Activated naive CD4-positive, alpha-beta T cell treated with anti-CD3 and anti-CD28 coated beads, Interleukin-2, amount 50 U/mL, for 72 hours (primary cell): Measurements from ENCODE around the gene IGLON5. TPM values are rescaled to one million over a fixed set of nuclear protein-coding genes. Genes with fewer than 3 reads are reported as not detected.

Experiments used
- ATAC-seq, 2 donors: fragments of 150-1000 bp; cut with Tn5 transposase; 2 replicates each; pipeline ENCODE4 v1.10.0; 2021; ENCODE audit warnings: mild to moderate bottlenecking in 2 of 2, moderate library complexity in 2 of 2
- DNase-seq, 2 donors: peaks; one replicate each; pipeline ENCODE4 v3.0.0; 2021 to 2022; ENCODE audit warnings: low spot score in 2 of 2
- H3K27ac Mint-ChIP-seq, 2 donors: one replicate each; pipeline ENCODE4 v1.8.0; 2022; ENCODE audit warnings: mild to moderate bottlenecking in 2 of 2, mixed read lengths in 2 of 2
- H3K36me3 Mint-ChIP-seq, 2 donors: one replicate each; pipeline ENCODE4 v1.8.0; 2022; ENCODE audit warnings: mixed read lengths in 2 of 2
- H3K9me3 Mint-ChIP-seq, 2 donors: one replicate each; pipeline ENCODE4 v1.8.0; 2022; ENCODE audit warnings: mixed read lengths in 2 of 2
- total RNA-seq, 2 donors: library from RNA; stranded (reverse); gene quantifications; one replicate each; pipeline ENCODE4 v1.2.3, GENCODE V29; 2022

IGLON5 gene
- total RNA-seq, 2 donors from 2014 or later = 0.16 TPM; not detected in 1

DNA sequence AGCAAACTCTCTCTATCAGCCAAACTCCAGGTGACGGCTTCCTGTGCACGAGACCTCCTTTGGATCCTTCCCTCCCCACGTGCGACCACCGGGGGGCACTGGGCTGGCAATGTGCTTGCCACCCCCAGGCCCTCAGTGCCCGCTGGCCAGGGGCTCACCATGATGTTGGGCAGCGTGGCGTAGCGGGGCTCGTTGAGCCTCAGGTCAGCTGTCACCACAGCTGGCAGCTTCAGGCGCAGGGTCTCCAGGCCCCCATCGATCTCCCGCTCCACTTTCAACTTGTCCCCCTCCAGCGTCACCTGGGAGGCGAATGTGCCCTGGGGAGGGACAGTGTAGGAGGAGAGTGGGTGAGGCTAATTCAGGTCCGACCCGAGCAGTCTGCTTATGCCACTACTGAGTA lies 35.3 kb downstream of the IGLON5 start:
- Mint-ChIP-seq H3K36me3 (peaks cover 8 to 9% of the 10 kb centered on the region in 2 donors), H3K9me3 (no peaks in the 10 kb centered on the region)
- no peak for ATAC-seq

DNA sequence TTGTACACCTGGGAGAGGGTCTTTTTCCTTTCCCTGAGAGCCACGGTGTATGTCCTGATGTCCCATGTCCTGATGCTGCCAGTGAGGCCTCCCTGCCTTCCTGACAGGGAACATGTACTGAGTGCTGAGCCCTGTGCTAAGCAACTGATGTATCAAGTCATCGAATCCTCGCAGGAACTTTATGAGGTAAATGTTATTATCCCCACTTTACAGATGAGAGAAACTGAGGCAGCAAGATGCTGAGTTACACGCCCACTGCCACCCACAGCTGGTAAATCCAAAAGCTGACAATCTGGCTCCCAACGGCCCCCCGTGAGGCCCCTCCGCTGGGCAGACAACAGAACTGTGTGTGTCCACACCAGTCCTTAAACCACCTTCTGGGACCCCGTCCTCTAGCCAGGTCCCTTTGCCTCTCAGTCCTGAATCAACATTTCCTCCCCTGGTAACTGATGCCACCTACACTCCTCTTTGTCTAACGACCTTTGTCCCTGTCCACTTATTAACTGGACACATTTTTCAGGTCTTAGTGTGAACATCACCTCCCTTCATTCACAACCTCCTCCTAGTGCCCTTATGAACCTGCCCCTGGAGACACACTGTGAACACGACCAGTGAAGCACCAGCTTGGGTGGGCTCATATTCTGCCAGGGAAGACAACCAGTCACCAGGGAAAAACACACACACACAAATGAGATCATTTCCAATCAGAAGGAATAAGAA lies 35.9 kb downstream of the IGLON5 start:
- ATAC-seq (no peak), DNase-seq (no peak)
- no peaks in the 10 kb centered on the region for H3K9me3 Mint-ChIP-seq
- H3K36me3 Mint-ChIP-seq = peaks cover 8 to 16% of the 10 kb centered on the region in 2 donors
- H3K27ac Mint-ChIP-seq = peak overlapping the region in 1 of 2 donors; percentile 81

More for the DNA sequence above, 35.3 kb downstream of the IGLON5 start:
- no peak for DNase-seq
- peak overlapping the region in 1 of 2 donors; percentile 45 for H3K27ac Mint-ChIP-seq

DNA sequence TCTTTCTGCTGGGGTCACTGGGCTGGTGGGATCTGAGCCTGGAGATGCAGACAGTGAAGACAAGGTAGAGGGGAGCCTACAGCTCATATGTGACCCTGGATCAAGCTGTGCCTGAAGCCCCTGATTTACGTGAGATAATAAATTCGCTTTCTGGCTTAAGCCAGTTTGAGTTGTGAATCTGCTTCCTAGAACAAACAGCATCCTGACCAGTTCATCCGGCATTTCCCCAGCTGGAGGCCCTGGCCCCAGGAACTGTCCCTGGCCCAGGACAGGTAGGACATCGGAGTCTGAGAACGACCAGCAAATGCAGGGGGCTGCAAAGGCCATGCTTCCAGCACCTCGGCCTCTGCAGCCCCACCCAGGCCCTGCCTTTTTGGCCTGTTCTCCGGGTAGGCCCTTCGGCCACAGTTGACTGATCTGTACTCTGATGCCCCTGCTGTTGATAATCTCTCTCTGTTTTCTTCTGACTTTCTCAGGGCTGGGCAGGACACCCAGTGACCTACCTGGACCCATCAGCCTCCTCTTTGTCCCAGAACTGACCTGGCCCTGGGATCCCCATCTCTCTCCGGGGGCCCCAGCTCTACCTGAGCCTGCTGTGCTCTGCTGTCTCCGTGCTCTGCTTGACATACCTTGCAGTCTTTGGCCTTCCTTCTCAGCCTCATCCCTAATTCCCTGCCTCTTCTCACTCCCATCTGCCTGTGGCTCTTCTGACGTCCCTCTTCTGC lies 40.0 kb downstream of the IGLON5 start:
- no peaks in the 10 kb centered on the region for H3K9me3 Mint-ChIP-seq
- H3K36me3 Mint-ChIP-seq = peaks cover 15 to 18% of the 10 kb centered on the region in 2 donors
- no peak for DNase-seq

DNA sequence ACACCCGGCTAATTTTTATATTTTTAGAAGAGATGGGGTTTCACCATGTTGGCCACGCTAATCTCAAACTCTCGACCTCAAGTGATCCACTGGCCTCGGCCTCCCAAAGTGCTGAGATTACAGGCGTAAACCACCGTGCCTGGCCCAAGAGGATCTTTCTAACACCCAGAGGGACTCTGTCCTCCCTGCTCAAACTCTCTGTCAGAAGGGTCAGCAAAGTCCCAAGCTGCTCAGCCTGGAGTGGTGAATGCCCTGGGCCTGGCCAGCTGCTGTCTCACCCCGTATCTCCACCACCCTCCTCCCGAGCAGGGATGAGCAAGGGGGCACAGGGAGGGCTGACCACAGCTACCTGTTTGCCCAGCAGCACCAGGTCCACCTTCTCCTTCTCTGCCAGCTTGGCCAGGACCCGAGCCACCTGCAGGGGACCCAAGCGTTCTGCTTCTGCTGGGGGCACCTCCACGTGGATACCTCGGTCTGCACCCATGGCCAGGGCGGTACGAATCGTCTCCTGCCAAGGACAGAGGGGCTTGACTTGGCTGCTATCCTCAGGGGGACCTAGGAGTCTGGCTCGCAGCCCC lies 41.4 kb downstream of the IGLON5 start:
- DNase-seq (no peak), ATAC-seq (no peak)
- Mint-ChIP-seq H3K36me3 (peaks cover 9 to 17% of the 10 kb centered on the region in 2 donors), H3K9me3 (no peaks in the 10 kb centered on the region), H3K27ac (peak overlapping the region; percentile 60 to 69)

More for the DNA sequence above, 40.0 kb downstream of the IGLON5 start:
- peak overlapping the region; percentile 69 to 75 for H3K27ac Mint-ChIP-seq
- no peak for ATAC-seq

DNA sequence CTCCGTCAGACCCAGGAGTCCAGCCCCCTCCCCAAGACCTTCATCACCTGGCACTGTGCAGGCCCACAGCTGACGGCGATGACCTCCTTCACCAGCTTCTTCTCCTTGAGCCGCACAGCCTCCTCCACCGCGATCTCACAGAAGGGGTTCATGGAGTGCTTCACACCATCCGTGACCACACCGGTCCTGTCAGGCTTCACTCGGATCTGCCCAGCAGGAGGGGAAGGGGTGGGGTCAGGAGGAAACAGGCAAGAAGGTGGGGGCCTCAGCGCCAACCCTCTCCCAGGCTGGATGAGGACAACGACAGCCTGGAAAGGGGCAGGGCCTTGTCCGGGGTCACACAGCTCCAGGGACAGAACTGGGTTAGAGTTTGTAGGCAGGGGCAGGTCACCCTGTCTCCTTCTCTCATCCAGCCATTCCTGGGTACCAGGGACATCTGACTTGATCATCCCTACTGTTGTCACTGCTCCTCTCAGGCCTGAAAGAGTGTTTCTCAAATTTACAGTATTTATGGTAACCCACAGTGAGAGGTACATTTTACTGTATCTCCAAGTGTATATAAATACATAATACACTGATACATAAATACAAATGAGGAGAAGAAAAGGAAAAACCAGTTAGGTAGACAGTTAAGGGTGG lies 42.8 kb downstream of the IGLON5 start:
- peaks cover 9 to 17% of the 10 kb centered on the region in 2 donors for H3K36me3 Mint-ChIP-seq
- DNase-seq (no peak), ATAC-seq (peak in 1 of 2 donors; percentile 11)
- H3K9me3 Mint-ChIP-seq = no peaks in the 10 kb centered on the region
- H3K27ac Mint-ChIP-seq = peak overlapping the region in 1 of 2 donors; percentile 33

DNA sequence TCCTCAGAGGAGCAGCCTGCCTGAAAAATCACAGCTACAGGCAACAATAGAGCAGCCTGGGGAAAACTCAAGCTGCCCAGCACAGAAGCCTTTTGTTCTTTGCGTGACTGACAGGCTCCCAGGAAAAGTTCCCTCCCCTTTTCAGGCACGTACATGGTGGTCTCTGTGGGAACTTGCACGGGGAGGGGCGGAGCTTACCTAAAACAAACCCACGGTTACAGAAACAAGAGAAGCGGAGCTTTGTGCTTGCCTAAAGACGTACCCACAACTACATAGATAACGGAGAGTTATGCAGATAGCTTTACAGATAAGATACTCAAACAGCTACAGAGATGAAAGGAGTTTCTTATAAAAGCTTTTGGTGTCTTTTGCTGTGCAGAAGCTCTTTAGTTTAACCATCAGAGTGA lies 43.3 kb downstream of the IGLON5 start:
- Mint-ChIP-seq H3K9me3 (no peaks in the 10 kb centered on the region), H3K36me3 (peaks cover 9 to 17% of the 10 kb centered on the region in 2 donors), H3K27ac (peak overlapping the region in 1 of 2 donors; percentile 33)
- peak; percentile 35 to 69 for ATAC-seq
- no peak for DNase-seq

DNA sequence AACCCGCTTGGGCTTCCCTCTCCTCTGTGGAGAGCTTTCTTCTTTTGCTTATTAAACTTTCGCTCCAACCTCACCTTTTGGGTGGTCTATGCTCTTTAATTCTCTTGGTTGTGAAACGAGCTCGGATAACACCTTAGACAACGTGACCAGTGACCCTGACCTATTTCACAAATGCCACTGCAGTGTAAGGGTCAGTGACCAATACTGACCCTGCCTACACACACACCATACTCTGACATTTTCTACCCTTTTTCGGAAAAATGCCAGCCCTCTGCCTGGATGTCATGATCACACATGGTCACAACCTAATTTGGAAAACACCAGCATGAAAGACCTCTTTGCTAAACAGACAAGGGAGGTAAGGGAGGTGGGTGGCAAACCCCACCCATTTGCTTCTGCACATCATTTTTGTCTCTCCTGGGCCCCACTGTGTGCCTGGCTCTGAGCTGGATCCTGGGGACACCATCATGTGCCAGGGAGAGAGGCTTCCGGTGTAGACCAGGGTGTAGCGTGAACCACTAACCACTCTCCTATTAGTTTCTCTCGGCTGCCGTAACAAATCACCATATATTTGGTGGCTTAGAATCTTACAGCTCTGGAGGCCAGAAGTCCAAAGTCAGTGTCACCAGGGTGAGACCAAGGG lies 44.8 kb downstream of the IGLON5 start:
- no peak for ATAC-seq
- peaks cover 9 to 17% of the 10 kb centered on the region in 2 donors for H3K36me3 Mint-ChIP-seq
- no peaks in the 10 kb centered on the region for H3K9me3 Mint-ChIP-seq
- DNase-seq = no peak
- H3K27ac Mint-ChIP-seq = peak overlapping the region in 1 of 2 donors; percentile 72

DNA sequence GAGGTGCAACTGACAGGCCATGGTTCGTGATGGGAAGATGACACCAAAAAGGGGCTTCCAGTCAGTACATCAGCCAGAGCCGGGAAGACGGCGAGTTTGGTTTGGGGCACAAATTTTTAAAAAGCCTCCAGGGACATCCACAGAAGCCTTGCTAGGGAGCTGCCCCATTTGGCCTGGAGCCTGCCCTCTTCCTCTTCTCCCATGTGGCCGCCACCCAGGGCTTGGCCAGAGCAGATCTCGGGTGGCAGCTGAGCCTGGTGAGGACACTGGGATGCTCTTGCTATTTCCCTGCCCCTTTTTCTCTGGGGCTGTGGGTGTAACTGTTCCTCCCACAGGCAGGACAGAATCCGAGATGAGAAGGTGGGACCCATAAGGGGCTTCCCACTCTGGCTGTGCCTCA lies 46.5 kb downstream of the IGLON5 start:
- H3K36me3 Mint-ChIP-seq = peaks cover 0 to 24% of the 10 kb centered on the region in 2 donors
- no peak for DNase-seq

DNA sequence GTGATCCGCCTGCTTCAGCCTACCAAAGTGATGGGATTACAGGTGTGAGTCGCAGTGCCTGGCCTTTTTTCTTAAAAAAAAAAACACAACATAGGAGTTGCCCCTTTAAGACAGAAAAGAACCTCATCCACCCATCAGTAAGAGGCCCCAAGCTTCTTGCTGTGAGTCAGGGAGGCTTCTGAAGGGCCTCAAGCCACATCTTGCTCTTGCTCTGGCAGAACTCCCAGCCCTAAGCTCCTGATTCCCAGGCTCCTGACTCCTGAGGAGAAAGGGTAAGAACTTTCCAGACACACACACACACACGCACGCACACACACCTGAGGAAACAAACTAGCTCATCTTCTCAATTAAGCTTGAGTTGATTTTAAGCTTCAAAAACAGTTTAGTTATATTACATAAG lies 47.9 kb downstream of the IGLON5 start:
- no peak overlapping the region for H3K27ac Mint-ChIP-seq

More for the DNA sequence above, 46.5 kb downstream of the IGLON5 start:
- ATAC-seq = no peak
- peak overlapping the region in 1 of 2 donors; percentile 9 for H3K27ac Mint-ChIP-seq
- no peaks in the 10 kb centered on the region for H3K9me3 Mint-ChIP-seq

DNA sequence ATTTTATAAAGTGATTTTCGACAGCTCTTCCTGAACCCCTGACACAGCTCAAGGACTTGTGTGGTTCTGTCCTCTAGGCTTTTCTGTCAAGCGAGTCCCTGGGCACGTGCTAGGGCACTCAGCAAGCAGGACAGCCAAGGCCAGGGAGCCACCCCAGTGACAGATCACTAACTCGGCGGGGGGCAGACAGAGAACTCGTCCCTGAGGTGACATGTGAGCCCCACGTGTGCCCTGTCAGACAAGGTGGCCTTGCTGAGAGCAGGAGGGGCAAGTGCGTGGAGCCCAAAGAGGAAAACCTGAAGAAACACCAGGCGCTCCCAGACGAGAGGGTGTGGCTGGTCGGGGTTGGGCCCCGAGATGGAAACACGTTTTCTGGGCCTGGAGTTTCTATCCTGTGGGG lies 49.8 kb downstream of the IGLON5 start:
- Mint-ChIP-seq H3K9me3 (no peaks in the 10 kb centered on the region), H3K27ac (no peak overlapping the region), H3K36me3 (peaks cover 18 to 22% of the 10 kb centered on the region in 2 donors)
- no peak for ATAC-seq
- DNase-seq = no peak

More for the DNA sequence above, 47.9 kb downstream of the IGLON5 start:
- DNase-seq (no peak), ATAC-seq (no peak)
- peaks cover 3 to 24% of the 10 kb centered on the region in 2 donors for H3K36me3 Mint-ChIP-seq
- H3K9me3 Mint-ChIP-seq = no peaks in the 10 kb centered on the region

DNA sequence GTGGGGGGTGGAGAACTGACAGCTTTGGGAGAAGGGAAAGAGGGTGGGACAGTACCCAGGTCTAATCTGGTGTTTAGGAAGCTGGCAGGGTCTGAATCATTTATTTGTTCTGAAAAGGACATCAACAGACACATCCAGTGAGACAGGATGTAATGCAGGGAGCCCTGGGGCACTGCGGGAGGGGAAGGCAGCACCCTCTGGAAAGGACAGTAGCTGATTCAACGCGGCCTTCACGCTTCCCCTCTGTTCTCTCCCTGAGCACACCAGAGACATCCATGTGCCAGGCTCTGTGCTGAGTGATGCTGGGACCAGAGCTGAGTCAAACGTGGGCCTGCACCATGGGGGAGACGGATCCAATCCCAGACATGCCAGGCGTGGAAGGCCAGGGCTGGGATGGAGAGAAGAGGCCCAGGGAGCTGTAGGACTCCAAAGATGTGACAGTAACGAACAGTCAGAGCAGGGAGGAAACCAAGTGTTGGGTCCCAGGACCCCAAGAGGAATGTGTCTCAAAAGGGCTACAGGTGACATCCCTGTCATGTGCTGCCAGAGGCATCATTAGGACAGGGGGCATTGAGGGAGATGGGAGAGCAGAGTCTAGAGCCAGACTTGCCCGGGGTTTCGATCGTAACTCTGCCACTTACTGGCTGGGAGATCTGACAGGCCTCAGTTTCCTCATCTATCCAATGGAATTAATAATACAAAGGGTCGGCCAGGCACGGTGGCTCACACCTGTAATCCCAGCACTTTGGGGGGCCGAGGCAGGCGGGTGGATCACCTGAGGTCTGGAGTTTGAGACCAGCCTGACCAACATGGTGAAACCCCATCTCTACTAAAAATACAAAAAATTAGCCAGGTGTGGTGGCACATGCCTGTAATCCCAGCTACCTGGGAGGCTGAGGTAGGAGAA lies 53.0 kb downstream of the IGLON5 start:
- ATAC-seq = no peak
- Mint-ChIP-seq H3K27ac (peak overlapping the region; percentile 96 to 99), H3K36me3 (peaks cover 27 to 28% of the 10 kb centered on the region in 2 donors), H3K9me3 (no peaks in the 10 kb centered on the region)
- DNase-seq = no peak

DNA sequence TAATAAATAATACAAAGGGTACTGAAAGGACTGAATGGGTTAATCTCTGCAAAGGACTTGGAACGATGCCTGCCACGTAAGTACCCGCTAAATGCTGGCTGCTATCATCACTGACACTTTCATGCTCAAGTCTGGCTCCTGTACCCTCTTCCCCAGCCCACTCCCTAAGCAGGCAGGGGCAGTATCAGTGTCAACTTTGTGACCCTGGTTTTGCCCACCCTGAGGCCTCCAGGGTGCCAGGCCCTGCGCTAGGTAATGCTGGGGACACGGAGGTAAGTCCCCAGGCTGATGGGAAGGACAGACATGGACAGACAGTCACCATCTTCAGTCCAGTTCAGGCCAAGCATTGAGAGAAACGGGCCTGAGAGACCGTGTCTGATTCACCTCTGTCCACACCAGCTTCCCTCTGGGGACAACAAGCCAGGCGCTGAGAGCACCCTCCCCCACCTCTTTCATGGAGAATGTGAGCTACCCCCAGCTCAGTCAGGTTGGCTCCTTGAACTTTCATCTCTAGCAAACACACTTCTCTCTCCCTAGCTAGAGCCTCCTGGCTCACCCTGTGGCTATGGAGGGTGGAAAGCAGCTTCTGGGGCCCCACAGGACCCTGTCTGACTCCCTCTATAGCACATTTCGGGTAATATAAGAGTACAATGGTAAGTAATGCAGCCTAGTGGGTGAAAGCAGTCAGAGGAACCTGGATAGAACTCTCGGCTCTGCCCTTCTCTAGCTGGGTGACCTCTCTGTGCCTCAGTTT lies 53.9 kb downstream of the IGLON5 start:
- DNase-seq (no peak), ATAC-seq (no peak)
- Mint-ChIP-seq H3K9me3 (no peaks in the 10 kb centered on the region), H3K36me3 (peaks cover 27 to 33% of the 10 kb centered on the region in 2 donors), H3K27ac (peak overlapping the region; percentile 99)

DNA sequence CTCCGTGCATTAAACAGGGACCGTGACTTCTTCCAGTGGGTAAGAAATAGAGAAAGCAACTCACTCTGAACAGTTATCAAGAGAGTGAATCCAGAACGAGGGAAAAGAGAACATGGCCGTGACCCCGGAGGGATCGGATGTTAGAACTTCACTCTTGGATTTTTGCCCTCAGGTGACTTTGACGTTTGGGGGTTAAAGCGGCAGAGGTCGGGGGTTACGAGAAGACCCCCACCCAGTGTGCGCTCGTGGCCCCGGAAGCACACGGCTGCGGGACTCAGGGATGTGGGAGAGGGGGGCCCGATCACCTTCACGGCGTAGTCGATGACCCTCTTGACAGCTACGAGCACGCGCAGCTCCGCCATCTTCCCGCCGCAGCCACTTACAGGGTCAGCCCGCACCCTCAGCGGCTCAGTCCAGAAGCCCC lies 54.5 kb downstream of the IGLON5 start, which contains the start of gene ETFB:
ETFB (minus strand) TSS at position 424 of the 424 bp plus-strand sequence; CDS start at position 362, 62 bp downstream.
- peak within 1 kb of the TSS; percentile 99 for H3K27ac Mint-ChIP-seq
- no peak for ATAC-seq

DNA sequence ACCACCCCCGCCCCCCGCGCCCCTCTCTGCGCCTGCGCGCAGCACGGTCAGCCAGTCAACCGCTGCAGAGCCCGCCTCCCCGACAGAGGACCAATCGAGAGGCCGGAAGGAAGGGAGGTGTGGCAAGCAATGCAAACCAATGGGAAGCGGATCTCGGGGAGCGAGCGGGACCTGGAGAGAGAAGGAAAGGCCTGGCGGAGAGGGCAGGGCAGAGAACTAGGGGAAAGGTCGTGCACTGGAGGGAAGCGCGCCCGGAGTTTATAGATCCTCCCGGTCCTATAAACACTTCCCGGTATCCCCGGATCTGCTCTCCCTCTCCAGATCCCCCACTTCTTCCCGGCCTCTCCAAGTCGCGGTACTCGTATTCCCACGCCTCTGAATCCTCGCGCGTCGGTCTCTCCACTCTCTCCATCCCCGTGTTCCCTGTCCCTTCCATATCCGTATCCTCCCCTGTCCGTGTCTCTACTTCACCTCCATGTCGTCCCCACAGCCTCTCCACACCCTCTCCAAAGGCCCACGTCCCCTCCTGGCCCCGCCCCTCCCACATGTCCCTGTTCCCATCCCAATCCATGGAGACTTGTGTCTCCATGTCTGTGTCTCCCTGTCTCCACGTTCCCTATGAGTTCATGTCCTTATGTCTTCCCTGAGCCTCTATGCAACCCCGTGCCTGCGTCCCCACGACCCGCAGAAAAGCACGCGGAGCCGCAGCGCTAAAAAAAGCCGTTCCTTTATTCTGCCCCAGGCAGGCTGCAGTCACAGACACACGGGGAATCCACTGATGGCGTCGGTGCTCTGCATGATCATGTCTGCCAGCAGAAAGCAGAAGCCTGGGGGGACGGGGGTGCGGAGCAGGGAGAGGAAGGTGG lies 55.2 kb downstream of the IGLON5 start:
- peak; percentile 93 to 96 for DNase-seq
- peak overlapping the region; percentile 99 for H3K27ac Mint-ChIP-seq
- peaks cover 32 to 45% of the 10 kb centered on the region in 2 donors for H3K36me3 Mint-ChIP-seq
- ATAC-seq = peak; percentile 65 to 67
- no peaks in the 10 kb centered on the region for H3K9me3 Mint-ChIP-seq

More for the DNA sequence above, 54.5 kb downstream of the IGLON5 start, which contains the start of gene ETFB:
- peaks cover 28 to 39% of the 10 kb centered on the region in 2 donors for H3K36me3 Mint-ChIP-seq
- DNase-seq = no peak
- no peaks in the 10 kb centered on the region for H3K9me3 Mint-ChIP-seq
